Progenitor cell of endocrine pancreas (in vitro differentiated cells): Measurements from ENCODE around the gene RAP1A. TPM values are rescaled to one million over a fixed set of nuclear protein-coding genes. Genes with fewer than 3 reads are reported as not detected.

Source experiments
- DNase-seq: peaks from one replicate; pipeline ENCODE4 v3.0.0; 2021; ENCODE audit warnings: low spot score; ENCODE audit not compliant: unreplicated experiment
- H3K27ac Mint-ChIP-seq: 2 replicates; pipeline ENCODE4 v1.8.0; 2021; ENCODE audit warnings: mild to moderate bottlenecking, moderate library complexity, mixed read lengths
- H3K27me3 Mint-ChIP-seq: 2 replicates; pipeline ENCODE4 v1.8.0; 2021; ENCODE audit warnings: mixed read lengths
- H3K36me3 Mint-ChIP-seq: 2 replicates; pipeline ENCODE4 v1.8.0; 2022; ENCODE audit warnings: mixed read lengths; ENCODE audit not compliant: insufficient read depth
- H3K4me1 Mint-ChIP-seq: 2 replicates; pipeline ENCODE4 v1.8.0; 2021; ENCODE audit warnings: low read depth, mixed read lengths
- H3K4me3 Mint-ChIP-seq: 2 replicates; pipeline ENCODE4 v1.8.0; 2021; ENCODE audit warnings: low read depth, mild to moderate bottlenecking, moderate library complexity, mixed read lengths
- H3K9me3 Mint-ChIP-seq: 2 replicates; pipeline ENCODE4 v1.8.0; 2021; ENCODE audit warnings: low read depth, mixed read lengths
- total RNA-seq: library from RNA; stranded (reverse); gene quantifications from 2 replicates; pipeline ENCODE4 v1.2.1, GENCODE V29; 2021
- TF ChIP-seq, protein P1 (sequence below): fragments of 200-600 bp; sonication (generic); IDR thresholded peaks from one replicate; pipeline ENCODE4 v1.5.0; 2021; ENCODE audit warnings: antibody characterized with exemption, mild to moderate bottlenecking; ENCODE audit not compliant: unreplicated experiment

The RAP1A gene
- total RNA-seq, 1 donor from 2014 or later: 36.6 TPM

DNA sequence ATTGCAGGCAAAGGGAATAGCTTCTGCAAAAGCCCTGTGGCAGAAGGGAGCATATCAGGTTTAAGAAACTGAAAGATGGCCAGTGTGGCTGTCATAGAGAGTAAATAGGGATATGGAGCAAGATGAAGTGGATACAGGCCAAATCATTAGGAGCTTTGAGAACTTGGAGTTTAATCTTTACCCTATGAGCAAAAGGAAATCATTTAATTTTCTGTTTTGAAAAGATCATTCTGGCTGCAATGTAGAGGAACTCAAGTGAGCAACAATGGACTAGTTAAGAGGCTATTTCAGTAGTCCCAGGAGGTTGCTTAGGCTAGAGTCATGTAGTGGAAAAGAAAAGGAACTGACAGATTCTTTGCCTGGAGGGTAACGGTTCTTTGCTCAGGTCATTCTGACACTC lies 47.2 kb downstream of the RAP1A start:
- Mint-ChIP-seq H3K9me3 (no peaks in the 10 kb centered on the region), H3K4me3 (no peak overlapping the region), H3K27ac (no peak overlapping the region), H3K36me3 (no peaks in the 10 kb centered on the region), H3K4me1 (peaks cover 5% of the 10 kb centered on the region), H3K27me3 (no peaks in the 10 kb centered on the region)
- DNase-seq: no peak
- TF ChIP-seq, protein P1, sequence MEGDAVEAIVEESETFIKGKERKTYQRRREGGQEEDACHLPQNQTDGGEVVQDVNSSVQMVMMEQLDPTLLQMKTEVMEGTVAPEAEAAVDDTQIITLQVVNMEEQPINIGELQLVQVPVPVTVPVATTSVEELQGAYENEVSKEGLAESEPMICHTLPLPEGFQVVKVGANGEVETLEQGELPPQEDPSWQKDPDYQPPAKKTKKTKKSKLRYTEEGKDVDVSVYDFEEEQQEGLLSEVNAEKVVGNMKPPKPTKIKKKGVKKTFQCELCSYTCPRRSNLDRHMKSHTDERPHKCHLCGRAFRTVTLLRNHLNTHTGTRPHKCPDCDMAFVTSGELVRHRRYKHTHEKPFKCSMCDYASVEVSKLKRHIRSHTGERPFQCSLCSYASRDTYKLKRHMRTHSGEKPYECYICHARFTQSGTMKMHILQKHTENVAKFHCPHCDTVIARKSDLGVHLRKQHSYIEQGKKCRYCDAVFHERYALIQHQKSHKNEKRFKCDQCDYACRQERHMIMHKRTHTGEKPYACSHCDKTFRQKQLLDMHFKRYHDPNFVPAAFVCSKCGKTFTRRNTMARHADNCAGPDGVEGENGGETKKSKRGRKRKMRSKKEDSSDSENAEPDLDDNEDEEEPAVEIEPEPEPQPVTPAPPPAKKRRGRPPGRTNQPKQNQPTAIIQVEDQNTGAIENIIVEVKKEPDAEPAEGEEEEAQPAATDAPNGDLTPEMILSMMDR: no peak

GRCh38 chr1:111669268-111669667 lies 49.7 kb downstream of the RAP1A start:
- TF ChIP-seq, protein P1: no peak
- Mint-ChIP-seq H3K4me3 (no peak overlapping the region), H3K4me1 (peaks cover 5% of the 10 kb centered on the region), H3K9me3 (no peaks in the 10 kb centered on the region), H3K27me3 (no peaks in the 10 kb centered on the region), H3K27ac (no peak overlapping the region), H3K36me3 (peaks cover under 1% of the 10 kb centered on the region)
- DNase-seq: no peak

- Mint-ChIP-seq H3K27me3 (no peaks in the 10 kb centered on the region), H3K36me3 (peaks cover 9% of the 10 kb centered on the region), H3K4me1 (peaks cover 5% of the 10 kb centered on the region), H3K27ac (no peak overlapping the region), H3K4me3 (no peak overlapping the region), H3K9me3 (peaks cover 8% of the 10 kb centered on the region)
- TF ChIP-seq, protein P1: no peak
- no peak for DNase-seq
Observed at GRCh38 chr1:111671852-111672251, 52.3 kb downstream of the RAP1A start.

GRCh38 chr1:111672331-111672730 lies 52.7 kb downstream of the RAP1A start:
- Mint-ChIP-seq H3K27ac (no peak overlapping the region), H3K27me3 (no peaks in the 10 kb centered on the region), H3K4me3 (no peak overlapping the region), H3K9me3 (peaks cover 10% of the 10 kb centered on the region), H3K36me3 (peaks cover 12% of the 10 kb centered on the region), H3K4me1 (peaks cover 5% of the 10 kb centered on the region)
- no peak for DNase-seq
- TF ChIP-seq, protein P1: no peak

DNA sequence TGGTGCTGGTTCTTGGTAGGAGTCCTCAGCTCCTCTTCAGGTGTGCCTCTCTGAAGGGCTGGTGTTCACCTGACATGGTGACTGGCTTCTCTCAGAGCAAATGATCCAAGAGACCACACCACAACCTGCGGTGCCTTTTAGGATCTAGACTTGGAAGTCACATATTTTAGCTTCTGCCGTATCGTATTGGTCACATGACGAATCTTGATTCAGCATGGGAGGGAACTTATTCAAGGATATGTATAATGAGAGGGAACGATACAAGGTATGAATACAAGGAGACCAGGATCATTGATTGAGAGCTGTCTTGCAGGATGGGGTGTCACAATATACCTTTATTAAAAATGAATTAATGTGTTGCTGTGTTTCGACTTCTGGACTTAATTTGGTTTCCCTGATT lies 58.0 kb downstream of the RAP1A start:
- Mint-ChIP-seq H3K4me3 (no peak overlapping the region), H3K36me3 (peaks cover 58% of the 10 kb centered on the region), H3K27ac (no peak overlapping the region), H3K9me3 (peaks cover 39% of the 10 kb centered on the region), H3K4me1 (peaks cover 3% of the 10 kb centered on the region), H3K27me3 (no peaks in the 10 kb centered on the region)
- TF ChIP-seq, protein P1: no peak
- no peak for DNase-seq
